Inflammatory macrophage treated with lipopolysaccharide for 1 hour (primary cell): ENCODE measurements around the gene ARF1.

Experiments
- DNase-seq, 2 donors: peaks; one replicate each; pipeline ENCODE4 v3.0.0-alpha.2; 2020 to 2022

Gene ARF1

GRCh38 chr1:228050571-228051231 is 31.8 kb upstream of the ARF1 start:
- DNase-seq, result no peak

GRCh38 chr1:228058172-228058948 is 24.1 kb upstream of the ARF1 start:
- DNase-seq, result no peak

DNA sequence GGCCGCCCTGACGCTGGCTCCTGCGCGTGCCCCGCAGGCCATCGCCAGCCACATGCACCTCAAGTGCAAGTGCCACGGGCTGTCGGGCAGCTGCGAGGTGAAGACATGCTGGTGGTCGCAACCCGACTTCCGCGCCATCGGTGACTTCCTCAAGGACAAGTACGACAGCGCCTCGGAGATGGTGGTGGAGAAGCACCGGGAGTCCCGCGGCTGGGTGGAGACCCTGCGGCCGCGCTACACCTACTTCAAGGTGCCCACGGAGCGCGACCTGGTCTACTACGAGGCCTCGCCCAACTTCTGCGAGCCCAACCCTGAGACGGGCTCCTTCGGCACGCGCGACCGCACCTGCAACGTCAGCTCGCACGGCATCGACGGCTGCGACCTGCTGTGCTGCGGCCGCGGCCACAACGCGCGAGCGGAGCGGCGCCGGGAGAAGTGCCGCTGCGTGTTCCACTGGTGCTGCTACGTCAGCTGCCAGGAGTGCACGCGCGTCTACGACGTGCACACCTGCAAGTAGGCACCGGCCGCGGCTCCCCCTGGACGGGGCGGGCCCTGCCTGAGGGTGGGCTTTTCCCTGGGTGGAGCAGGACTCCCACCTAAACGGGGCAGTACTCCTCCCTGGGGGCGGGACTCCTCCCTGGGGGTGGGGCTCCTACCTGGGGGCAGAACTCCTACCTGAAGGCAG is 23.4 kb upstream of the ARF1 start:
- DNase-seq, result no peak

DNA sequence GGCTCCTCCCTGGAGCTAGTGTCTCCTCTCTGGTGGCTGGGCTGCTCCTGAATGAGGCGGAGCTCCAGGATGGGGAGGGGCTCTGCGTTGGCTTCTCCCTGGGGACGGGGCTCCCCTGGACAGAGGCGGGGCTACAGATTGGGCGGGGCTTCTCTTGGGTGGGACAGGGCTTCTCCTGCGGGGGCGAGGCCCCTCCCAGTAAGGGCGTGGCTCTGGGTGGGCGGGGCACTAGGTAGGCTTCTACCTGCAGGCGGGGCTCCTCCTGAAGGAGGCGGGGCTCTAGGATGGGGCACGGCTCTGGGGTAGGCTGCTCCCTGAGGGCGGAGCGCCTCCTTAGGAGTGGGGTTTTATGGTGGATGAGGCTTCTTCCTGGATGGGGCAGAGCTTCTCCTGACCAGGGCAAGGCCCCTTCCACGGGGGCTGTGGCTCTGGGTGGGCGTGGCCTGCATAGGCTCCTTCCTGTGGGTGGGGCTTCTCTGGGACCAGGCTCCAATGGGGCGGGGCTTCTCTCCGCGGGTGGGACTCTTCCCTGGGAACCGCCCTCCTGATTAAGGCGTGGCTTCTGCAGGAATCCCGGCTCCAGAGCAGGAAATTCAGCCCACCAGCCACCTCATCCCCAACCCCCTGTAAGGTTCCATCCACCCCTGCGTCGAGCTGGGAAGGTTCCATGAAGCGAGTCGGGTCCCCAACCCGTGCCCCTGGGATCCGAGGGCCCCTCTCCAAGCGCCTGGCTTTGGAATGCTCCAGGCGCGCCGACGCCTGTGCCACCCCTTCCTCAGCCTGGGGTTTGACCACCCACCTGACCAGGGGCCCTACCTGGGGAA is 22.7 kb upstream of the ARF1 start:
- peak; percentile 11 to 41 for DNase-seq

GRCh38 chr1:228060458-228061190 is 21.9 kb upstream of the ARF1 start:
- DNase-seq, result no peak

GRCh38 chr1:228061411-228062084 is 21.0 kb upstream of the ARF1 start:
- no peak for DNase-seq

GRCh38 chr1:228062085-228062791 is 20.3 kb upstream of the ARF1 start:
- no peak for DNase-seq

- no peak for DNase-seq
Measured at GRCh38 chr1:228062812-228063211, 19.7 kb upstream of the ARF1 start.

DNA sequence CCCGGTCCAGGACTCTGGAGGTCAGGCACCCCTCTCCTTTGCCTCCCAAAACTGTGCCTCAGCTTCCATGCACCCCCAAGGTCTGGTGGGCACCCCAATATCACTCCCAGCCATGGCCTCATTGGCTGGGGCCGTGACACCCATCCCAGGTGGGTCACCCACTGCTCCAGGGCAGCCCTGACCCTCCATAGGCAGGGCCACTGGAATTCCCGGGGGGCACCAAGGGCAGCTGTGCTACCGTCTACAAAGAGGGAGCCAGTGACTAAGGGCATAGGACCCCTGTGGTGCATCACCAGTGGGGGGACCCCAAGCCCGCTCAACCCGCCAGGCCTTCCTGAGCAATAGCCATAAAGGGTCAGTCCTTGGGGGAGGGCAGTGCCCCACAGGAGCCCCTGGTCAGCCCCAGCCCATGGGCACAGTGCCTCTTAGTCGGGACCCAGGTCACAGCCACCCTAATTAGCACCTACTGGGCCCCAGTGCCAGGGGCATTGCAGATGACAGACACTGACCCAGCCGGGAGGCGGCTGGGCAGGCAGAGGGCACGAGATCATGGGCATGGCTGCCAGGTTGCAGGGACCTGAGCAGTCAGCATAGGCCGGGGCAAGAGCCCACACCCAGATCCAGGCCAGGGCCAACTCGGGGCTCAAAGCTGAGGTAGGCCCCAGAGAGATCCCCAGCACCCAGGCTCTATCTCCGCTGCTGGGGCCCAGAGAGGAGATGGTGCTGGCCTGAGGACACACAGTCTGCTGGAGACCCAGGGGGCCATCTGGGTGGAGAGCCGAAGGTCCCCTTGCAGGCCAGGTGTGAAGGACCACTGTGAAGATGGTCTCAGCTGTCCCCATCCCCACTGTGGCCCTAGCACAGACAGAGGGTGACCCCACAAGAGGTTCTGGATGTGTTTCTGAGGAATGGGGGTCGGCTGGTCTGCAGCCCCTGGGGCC is 19.0 kb upstream of the ARF1 start:
- no peak for DNase-seq

GRCh38 chr1:228064296-228064695 is 18.2 kb upstream of the ARF1 start:
- DNase-seq, result no peak

DNA sequence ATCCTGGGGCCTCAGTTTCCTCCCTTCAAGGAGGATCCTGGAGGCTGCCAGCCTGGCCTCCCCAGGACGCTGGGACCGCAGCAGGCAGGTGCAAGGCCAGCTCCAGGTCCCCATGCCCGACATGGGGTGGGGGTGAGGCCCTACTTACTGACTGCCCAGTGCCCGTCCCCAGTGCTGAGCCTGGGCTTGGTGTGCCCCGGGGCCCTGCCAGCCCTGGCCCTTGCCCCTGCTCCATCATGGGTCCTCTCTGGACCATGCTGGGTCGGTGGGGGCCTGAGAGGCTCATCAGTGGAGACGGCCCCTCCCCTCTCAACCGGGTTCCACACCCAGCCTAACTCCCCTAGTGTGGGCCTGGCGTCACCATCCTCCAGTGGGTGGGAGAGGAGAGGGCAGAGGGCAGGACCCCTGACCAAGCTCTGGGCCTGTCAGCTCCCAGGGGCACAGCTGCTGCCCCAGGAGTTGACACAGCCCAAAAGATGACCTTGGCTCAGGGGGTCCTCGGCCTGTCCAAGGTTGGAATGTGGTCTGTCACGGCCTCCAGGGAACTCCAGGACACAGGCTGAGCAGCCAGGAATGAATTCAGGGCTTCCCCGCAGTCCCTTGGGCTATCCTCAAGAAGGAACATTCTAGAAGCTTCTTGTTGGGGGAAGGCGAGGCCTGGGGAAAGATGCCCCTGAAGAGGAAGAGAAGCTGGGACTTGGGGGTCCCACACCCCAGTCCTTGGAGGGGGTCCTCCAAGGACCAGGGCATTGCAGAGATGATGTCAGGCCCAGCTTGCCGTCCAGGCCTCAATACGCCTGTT is 17.6 kb upstream of the ARF1 start:
- DNase-seq, result no peak

- DNase-seq, result no peak
Measured at GRCh38 chr1:228065543-228066347, 16.8 kb upstream of the ARF1 start.

DNA sequence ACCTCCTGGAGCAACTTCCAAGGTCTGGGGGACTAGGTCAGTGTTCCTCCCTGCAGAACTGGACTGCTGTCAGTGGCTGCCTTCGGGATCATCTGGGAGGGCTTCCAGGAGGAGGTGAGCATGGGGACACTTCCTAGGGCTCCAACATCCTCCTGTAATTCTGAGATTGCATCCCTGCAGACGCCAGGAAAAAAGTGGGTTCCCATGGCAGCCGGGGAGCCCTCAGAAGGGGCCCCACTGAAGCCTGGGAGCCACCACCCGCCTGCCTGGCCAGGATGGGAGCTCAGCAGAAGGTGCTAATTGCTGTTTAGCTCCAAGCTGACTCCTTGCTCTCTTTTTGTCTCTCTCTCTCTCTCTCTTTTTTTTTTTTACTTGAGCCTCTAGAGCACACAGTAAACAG is 16.1 kb upstream of the ARF1 start:
- no peak for DNase-seq

DNA sequence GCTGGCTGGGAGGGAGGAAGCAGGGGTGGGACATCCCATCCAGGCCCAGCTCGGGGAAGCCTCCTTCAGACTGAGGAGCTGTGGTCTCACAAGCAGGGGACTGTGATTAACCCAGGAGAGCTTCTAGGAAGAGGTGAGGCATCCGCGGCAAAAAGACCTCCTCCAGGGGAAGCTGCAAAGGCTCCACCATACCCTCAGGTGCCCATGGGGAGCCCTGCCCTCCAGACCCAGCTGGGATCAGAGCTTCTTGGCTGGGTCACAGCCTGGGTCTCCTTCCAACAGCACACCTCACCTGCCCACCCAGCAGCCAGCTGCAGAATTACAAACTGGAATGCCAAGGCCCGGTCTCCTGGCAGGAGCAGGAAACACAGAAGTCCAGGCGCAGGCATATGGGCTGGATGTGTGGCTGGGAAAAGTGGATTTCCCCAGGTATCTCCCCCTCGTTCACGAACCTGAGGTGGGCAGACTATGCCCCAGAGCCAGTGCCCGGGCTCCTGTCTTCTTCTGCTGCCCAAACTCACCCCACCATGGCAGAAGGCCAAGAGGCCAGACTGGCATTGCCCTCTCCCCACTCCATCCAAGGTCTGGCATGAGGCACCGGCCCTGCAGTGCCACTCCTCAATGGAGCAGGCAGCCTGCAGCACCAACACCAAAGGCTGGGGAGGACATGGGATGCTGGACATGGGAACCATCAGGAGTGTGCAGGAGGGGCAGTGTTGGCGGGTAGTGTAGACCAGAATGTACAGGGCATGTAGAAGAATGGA is 15.4 kb upstream of the ARF1 start:
- DNase-seq, result no peak

- no peak for DNase-seq
Measured at GRCh38 chr1:228068359-228068758, 14.1 kb upstream of the ARF1 start.

DNA sequence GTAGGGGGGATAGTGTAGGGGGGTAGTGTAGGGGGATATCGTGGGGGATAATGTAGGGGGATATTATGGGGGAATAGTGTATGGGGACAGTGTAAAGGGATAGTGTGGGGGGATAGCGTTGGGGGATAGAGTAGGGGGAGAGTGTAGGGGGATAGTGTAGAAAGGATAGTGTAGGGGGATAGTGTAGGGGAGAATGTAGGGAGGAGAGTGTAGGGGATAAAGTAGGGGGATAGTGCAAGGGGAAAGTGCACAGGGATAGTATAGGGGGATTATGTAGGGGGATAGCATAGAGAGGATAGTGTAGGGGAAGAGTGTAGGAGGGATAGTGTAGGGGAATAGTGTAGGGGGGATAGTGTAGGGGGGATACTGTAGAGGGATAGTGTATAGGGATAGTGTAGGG is 12.3 kb upstream of the ARF1 start:
- no peak for DNase-seq

DNA sequence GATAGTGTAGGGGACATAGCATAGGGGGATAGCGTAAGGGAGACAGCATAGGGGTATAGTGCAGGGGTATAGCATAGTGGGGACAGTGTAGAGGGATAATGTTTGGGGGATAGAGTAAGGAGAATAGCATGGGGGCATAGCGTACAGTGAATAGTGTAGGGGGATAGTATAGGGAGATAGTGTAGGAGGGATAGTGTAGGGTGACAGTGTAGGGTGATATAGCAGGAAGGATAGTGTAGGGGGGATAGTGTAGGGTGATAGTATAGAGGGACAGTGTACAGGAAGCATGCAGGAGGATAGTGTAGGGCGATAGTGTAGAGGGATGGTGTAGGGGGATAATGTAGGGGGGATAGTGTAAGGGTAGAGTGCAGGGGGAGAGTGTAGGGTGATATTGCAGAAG is 11.7 kb upstream of the ARF1 start:
- no peak for DNase-seq
